ENCODE data around the gene ATP11A.

The ATP11A gene

DNA sequence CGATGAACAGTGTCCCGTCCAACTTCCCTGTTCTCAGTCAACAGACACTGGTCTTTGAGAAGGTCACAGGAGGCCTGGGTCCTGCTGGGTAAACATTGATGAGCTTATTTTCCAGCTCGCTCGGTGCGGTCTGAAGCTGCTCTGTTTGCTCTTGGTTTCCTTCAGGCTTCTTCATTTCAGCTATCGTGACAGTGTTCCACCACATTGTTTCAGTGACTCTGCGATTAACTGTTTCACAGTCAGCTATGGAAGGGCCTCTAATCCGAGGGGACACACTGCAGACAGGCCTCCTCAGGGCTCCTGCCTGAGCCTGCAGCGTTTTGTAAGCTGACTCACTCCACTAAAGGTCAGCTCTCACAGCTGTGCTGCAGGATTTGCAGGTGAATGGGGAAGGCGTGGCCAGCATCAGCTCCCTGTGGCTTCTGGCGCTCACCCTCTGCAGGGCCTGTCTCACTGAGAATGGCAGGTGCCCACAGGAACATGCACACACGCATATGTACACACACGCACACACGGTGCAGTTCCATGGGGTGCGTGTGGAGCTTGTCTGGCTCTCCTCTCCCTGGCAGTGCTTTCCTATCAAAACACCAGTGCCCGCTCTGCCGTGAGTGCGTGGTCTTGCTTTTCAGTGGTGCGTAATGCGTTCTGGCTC is 216.3 kb downstream of the ATP11A start:
- DNase-seq (ENCODE audit: low read depth), result no peak
- H3K4me3 ChIP-seq (ENCODE audit: low read depth, low read length), result no peak overlapping the region
- TF ChIP-seq CTCF (conservative IDR thresholded peaks at IDR 0.05; ENCODE audit: low read depth, low read length), result no peak

GRCh38 chr13:112907286-112907685 is 217.4 kb downstream of the ATP11A start:
- TF ChIP-seq CTCF (conservative IDR thresholded peaks at IDR 0.05; ENCODE audit: low read depth, low read length), result no peak
- H3K4me3 ChIP-seq (ENCODE audit: low read depth, low read length), result no peak overlapping the region
- DNase-seq (ENCODE audit: low read depth), result no peak

- DNase-seq (ENCODE audit: low read depth), result no peak
- H3K4me3 ChIP-seq (ENCODE audit: low read depth, low read length), result no peak overlapping the region
- no peak for TF ChIP-seq CTCF (conservative IDR thresholded peaks at IDR 0.05; ENCODE audit: low read depth, low read length)
These were observed 218.1 kb downstream of the ATP11A start for GRCh38 chr13:112907871-112908331.

DNA sequence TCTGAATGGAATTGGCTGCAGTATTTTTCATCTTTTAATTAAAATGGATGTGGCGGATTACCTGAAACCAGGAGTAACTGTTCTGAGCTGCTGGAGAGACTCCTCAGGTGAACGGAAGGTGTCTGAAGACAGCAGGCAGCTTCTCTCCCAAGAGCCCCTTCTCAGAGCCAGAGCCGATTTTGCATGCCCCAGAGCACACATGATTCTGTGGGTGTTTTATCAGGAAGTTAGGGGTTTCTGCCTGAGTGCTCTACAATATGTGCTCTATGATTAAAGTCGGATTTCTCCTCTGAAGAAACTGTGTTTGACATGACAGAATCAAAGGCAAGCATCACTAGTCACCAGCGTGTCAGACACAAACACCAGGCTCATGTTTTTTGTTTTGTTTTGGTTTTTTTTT is 218.5 kb downstream of the ATP11A start:
- no peak overlapping the region for H3K4me3 ChIP-seq (ENCODE audit: low read depth, low read length)
- no peak for DNase-seq (ENCODE audit: low read depth)
- TF ChIP-seq CTCF (conservative IDR thresholded peaks at IDR 0.05; ENCODE audit: low read depth, low read length), result no peak

DNA sequence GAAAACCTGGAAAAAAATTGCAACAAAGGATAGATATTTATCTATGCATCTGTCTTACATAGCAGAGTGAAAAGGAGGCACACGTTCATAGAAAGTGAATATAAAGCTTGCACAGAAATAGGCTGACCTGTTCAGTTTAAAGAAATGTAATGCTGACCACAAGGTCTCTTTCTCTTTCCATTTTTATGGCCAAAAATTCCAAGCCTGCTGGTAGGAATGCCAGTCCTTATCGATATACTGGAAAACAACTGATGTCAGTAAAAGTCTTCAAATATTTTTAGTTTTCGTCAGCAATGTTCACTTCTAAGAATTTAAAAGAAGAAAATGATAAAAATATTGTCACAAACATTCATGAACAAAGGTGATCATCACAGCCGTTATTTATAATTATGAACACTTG is 220.2 kb downstream of the ATP11A start:
- TF ChIP-seq CTCF (conservative IDR thresholded peaks at IDR 0.05; ENCODE audit: low read depth, low read length), result no peak
- DNase-seq (ENCODE audit: low read depth), result no peak

DNA sequence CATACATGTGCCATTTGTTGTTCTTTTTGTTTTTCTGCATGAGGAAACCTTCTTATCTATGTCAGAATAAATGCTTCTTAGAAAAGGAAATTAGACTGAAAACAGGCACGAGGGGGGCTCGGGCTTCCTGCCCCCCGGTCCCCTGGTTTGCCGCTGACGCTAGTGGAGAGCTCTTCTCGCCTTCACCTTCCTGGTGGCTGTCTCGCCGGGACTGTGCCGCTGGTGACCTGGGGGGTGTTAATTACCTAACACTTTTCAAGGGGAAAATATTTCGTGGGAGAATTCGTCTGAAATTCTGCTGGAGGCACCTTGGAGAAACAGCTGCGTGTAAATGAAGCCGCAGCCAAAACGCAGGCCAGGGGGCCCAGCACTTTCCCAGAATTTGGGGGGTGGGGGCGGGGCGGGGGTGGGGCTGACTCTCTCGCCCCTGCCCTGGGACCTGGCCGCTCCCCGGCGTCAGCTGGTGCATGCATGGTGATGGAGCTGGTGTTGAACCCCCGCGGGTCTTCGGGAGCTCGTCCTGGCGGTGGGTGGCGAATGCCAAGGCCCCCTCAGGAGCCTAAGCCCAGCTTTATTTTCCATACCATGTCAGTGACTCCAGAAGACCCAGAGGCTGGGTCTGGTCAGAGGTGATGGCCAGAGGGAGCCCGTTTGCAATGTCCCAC is 220.9 kb downstream of the ATP11A start:
- H3K4me3 ChIP-seq (ENCODE audit: low read depth, low read length), result no peak overlapping the region
- DNase-seq (ENCODE audit: low read depth), result no peak
- TF ChIP-seq CTCF (conservative IDR thresholded peaks at IDR 0.05; ENCODE audit: low read depth, low read length), result no peak

More for the DNA sequence above, 220.2 kb downstream of the ATP11A start:
- no peak overlapping the region for H3K4me3 ChIP-seq (ENCODE audit: low read depth, low read length)

DNA sequence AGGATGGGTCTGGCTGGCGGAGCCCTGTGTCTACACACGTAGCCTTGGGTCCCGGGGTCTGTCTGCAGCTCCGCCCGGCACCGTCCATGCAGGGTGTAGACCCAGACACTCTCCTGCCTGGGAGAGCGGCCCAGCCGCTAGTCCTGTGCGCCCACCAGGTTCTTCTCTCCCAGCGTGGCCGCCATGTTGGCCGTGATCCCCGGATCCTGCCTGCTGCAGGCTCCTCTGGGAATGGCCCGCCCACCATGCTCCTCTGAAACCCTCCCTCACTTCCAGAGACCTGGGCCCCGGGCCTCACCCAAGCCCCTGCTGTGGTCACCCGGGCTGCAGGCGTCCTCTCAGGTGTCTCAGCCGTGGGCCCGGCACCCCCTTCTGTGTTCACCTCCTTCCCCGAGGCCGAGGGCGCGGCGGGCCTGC is 221.5 kb downstream of the ATP11A start:
- no peak overlapping the region for H3K4me3 ChIP-seq (ENCODE audit: low read depth, low read length)
- no peak for DNase-seq (ENCODE audit: low read depth)
- no peak for TF ChIP-seq CTCF (conservative IDR thresholded peaks at IDR 0.05; ENCODE audit: low read depth, low read length)
